Endometrial microvascular endothelial cells (primary cell): ENCODE measurements around the gene BRINP3. TPM values are rescaled to one million over a fixed set of nuclear protein-coding genes. Genes with fewer than 3 reads are reported as not detected.

Experiments
- in situ Hi-C: cut with HindIII; loops from 2 replicates; pipeline ENCODE4 v1.10.0; 2017; ENCODE audit warnings: low sequenced_read_pairs, low pct_unique_long_range_greater_than_20kb; ENCODE audit errors: inconsistent ontology term
- total RNA-seq: library from RNA; depleted of rRNA; stranded (reverse); fragments of >200 nt; gene quantifications from one replicate; pipeline ENCODE4 v1.2.3, GENCODE V29; 2015; ENCODE audit errors: inconsistent ontology term

Gene BRINP3
- total RNA-seq, 1 donor from 2014 or later: not detected

GRCh38 chr1:190066011-190066410, 411.7 kb downstream of the BRINP3 start:
- in situ Hi-C loops: no loop called here

GRCh38 chr1:190049314-190049713, 428.4 kb downstream of the BRINP3 start:
- in situ Hi-C loops: no loop called here
